Stomach (tissue), 9 donors: ENCODE data around the gene TFF1. TPM values are rescaled to one million over a fixed set of nuclear protein-coding genes. Genes with fewer than 3 reads are reported as not detected.
A peak's percentile ranks its signal among the peaks of the same experiment; 100 is the strongest.

Experiments
- DNase-seq, 2 donors: peaks; one replicate each; pipeline versions ENCODE4 v3.0.0 to v3.0.0-alpha.2; 2013 to 2019
- H3K27ac ChIP-seq, 5 donors: fragments of 200-600 bp in 4 of 5; sonication (generic) in 4 of 5; one replicate each; pipeline ENCODE4 v1.5.1; 2013 to 2019; ENCODE audit warnings: mild to moderate bottlenecking in 1 of 5, moderate library complexity in 1 of 5
- H3K27me3 ChIP-seq, 3 donors: fragments of 200-600 bp; sonication (generic); one replicate each; pipeline ENCODE4 v1.5.1; 2017 to 2019; ENCODE audit warnings: mixed run types in 1 of 3
- H3K36me3 ChIP-seq, 4 donors: fragments of 200-600 bp; sonication (generic); 1 replicate in 3 of 4; 2 replicates in 1 of 4; pipeline ENCODE4 v1.5.1; 2016 to 2019
- H3K4me1 ChIP-seq, 4 donors: fragments of 200-600 bp; sonication (generic); one replicate each; pipeline ENCODE4 v1.5.1; 2016 to 2019
- H3K4me3 ChIP-seq, 4 donors: fragments of 200-600 bp; sonication (generic) in 3 of 4; one replicate each; pipeline ENCODE4 v1.5.1; 2016 to 2019; ENCODE audit warnings: mild to moderate bottlenecking in 1 of 4
- H3K9me3 ChIP-seq, 4 donors: fragments of 200-600 bp; sonication (generic); one replicate each; pipeline ENCODE4 v1.5.1; 2016 to 2019
- CTCF ChIP-seq, 7 experiments: fragments of 450-650 bp in 4 of 7; fragments of 200-600 bp in 3 of 7; sonication (generic) in 3 of 7; IDR thresholded peaks; one replicate each; pipeline ENCODE4 v1.5.1; 2016 to 2019; ENCODE audit warnings: antibody characterized with exemption in 7 of 7, control low read depth in 2 of 7, mild to moderate bottlenecking in 1 of 7
- EP300 ChIP-seq: sonication (generic); formaldehyde crosslinking; IDR thresholded peaks from one replicate; pipeline ENCODE4 v1.6.1; 2017; ENCODE audit warnings: antibody characterized with exemption
- POLR2A ChIP-seq, 4 donors: fragments of 450-650 bp; IDR thresholded peaks; one replicate each; pipeline ENCODE4 v1.6.1; 2016; ENCODE audit warnings: antibody characterized with exemption in 4 of 4, control low read depth in 2 of 4, mild to moderate bottlenecking in 1 of 4, moderate library complexity in 1 of 4
- POLR2AphosphoS5 ChIP-seq, 3 donors: sonication (generic); formaldehyde crosslinking; IDR thresholded peaks; one replicate each; pipeline ENCODE4 v1.6.1; 2016; ENCODE audit warnings: antibody characterized with exemption in 3 of 3
- WGBS, 5 donors: extraction: QIAGEN DNeasy Blood & Tissue Kit in 3 of 5; methylation state at CpG; one replicate each; pipeline versions ENCODE4 v1.1.5 to v1.1.7; 2013 to 2018; 5-methylcytosine and 5-hydroxymethylcytosine counted together
- intact Hi-C: fragments of 100-400 bp; cut with DNase I; formaldehyde crosslinking; loops from one replicate; pipeline ENCODE4 v1.15.1; 2023; ENCODE audit warnings: low total_unique reads
- polyA plus RNA-seq, 3 donors: library from polyadenylated mRNA; stranded (reverse); fragments of 200-250 nt; gene quantifications; one replicate each; pipeline ENCODE4 v1.2.3, GENCODE V29; 2013
- total RNA-seq, 5 donors: library from RNA; depleted of rRNA; stranded (reverse); fragments of >200 nt; gene quantifications; one replicate each; pipeline versions ENCODE4 v1.1.0 to v1.2.3, GENCODE V29; 2014 to 2016
- donor health status: healthy with polysubstance abuse.
- donor health status: Bipolar disorder and iron deficiency.
- donor health status: healthy.

Gene TFF1
- total and polyA plus RNA-seq, 8 donors, result 62.4 to 10,944 (median 721) TPM; not detected in 1

DNA sequence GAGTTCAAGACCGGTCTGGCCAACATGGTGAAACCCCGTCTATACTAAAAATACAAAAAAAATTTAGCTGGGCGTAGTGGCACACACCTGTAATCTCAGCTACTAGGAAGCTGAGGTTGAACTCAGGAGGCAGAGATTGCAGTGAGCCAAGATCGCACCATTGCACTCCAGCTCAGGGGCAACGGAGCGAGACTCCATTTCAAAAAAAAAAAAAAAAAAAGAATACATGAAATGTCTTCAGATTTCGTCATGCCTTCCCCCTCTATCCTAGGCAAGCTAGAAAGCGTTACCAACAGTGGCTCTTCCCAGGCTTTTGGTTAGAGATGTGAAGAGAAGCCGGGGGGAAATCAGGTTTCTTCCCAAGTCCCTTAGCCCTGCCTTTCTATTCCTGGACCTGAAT lies 3.6 kb downstream of the TFF1 start:
- intact Hi-C loops, result no loop called here
- TF ChIP-seq POLR2AphosphoS5 (IDR thresholded peaks at IDR 0.05) (no peak), EP300 (no peak), POLR2A (IDR thresholded peaks at IDR 0.05) (no peak), CTCF (IDR thresholded peaks at IDR 0.05) (no peak)
- 40 to 65% (median 47%) methylated on average over 9 of the region's 9 CpGs for WGBS, 5 donors

GRCh38 chr21:42362198-42362597 lies 4.1 kb downstream of the TFF1 start:
- DNase-seq, result no peak
- 77 to 89% (median 83%) methylated on average over 12 of the region's 12 CpGs for WGBS, 5 donors
- Histone ChIP-seq H3K9me3 (peaks cover 0 to 11% (median 8%) of the 10 kb centered on the region in 4 donors), H3K36me3 (no peaks in the 10 kb centered on the region), H3K27me3 (peaks cover 0 to 77% (median 0%) of the 10 kb centered on the region in 3 donors), H3K4me3 (no peak overlapping the region), H3K4me1 (peaks cover 0 to 17% (median 6%) of the 10 kb centered on the region in 4 donors), H3K27ac (no peak overlapping the region)
- intact Hi-C loops, result no loop called here
- TF ChIP-seq EP300 (no peak), POLR2A (IDR thresholded peaks at IDR 0.05) (no peak), CTCF (IDR thresholded peaks at IDR 0.05) (no peak), POLR2AphosphoS5 (IDR thresholded peaks at IDR 0.05) (no peak)

More for the DNA sequence above, 3.6 kb downstream of the TFF1 start:
- DNase-seq, result no peak
- Histone ChIP-seq H3K36me3 (no peaks in the 10 kb centered on the region), H3K27ac (peak overlapping the region in 2 of 5 donors; percentile 27 to 54), H3K4me3 (no peak overlapping the region), H3K9me3 (peaks cover 0 to 7% (median 6%) of the 10 kb centered on the region in 4 donors), H3K4me1 (peaks cover 0 to 20% (median 9%) of the 10 kb centered on the region in 4 donors), H3K27me3 (peaks cover 0 to 77% (median 0%) of the 10 kb centered on the region in 3 donors)

GRCh38 chr21:42361286-42361685 lies 5.0 kb downstream of the TFF1 start:
- Histone ChIP-seq H3K27ac (no peak overlapping the region), H3K4me1 (peaks cover 0 to 10% (median 4%) of the 10 kb centered on the region in 4 donors), H3K4me3 (no peak overlapping the region), H3K36me3 (no peaks in the 10 kb centered on the region), H3K9me3 (peaks cover 0 to 18% (median 15%) of the 10 kb centered on the region in 4 donors), H3K27me3 (peaks cover 0 to 77% (median 0%) of the 10 kb centered on the region in 3 donors)
- WGBS, 5 donors, result 27 to 49% (median 36%) methylated on average over 7 of the region's 7 CpGs
- TF ChIP-seq CTCF (IDR thresholded peaks at IDR 0.05) (no peak), EP300 (no peak), POLR2AphosphoS5 (IDR thresholded peaks at IDR 0.05) (no peak), POLR2A (IDR thresholded peaks at IDR 0.05) (no peak)
- intact Hi-C loops, result no loop called here
- no peak for DNase-seq

DNA sequence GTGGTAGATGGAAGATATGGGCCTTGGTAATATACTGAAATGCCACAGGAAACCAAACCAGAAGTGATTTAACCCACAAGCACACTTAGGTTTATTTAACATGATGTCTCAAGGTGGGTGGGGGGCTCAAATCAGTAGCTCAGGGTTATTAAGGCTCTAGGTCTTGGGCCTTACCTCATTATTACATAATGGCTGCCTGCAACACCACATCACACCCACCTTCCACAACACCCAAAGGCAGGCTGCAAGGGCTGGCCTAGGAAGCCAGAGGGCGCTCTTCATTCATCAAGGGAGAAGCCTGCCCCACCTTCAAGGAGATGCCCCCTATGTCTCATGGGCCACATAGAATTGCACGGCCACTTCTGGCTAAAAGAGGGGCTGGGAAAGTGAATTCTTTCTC lies 6.0 kb downstream of the TFF1 start:
- Histone ChIP-seq H3K27ac (peak overlapping the region in 1 of 5 donors; percentile 14), H3K27me3 (peaks cover 0 to 70% (median 0%) of the 10 kb centered on the region in 3 donors), H3K4me3 (no peak overlapping the region), H3K36me3 (no peaks in the 10 kb centered on the region), H3K9me3 (peaks cover 0 to 26% (median 21%) of the 10 kb centered on the region in 4 donors), H3K4me1 (peaks cover 0 to 10% (median 4%) of the 10 kb centered on the region in 4 donors)
- TF ChIP-seq POLR2AphosphoS5 (IDR thresholded peaks at IDR 0.05) (no peak), EP300 (no peak), POLR2A (IDR thresholded peaks at IDR 0.05) (no peak), CTCF (IDR thresholded peaks at IDR 0.05) (peak in 1 of 7 experiments; percentile 22)
- intact Hi-C loops, result no loop called here
- WGBS, 5 donors, result 77 to 84% (median 83%) methylated on average over 2 of the region's 2 CpGs
- DNase-seq, result no peak
